Measurements from ENCODE around the gene CHST3. TPM values are rescaled to one million over a fixed set of nuclear protein-coding genes. Genes with fewer than 3 reads are reported as not detected.
A peak's percentile ranks its signal among the peaks of the same experiment; 100 is the strongest.
"Not testable (repeated sequence)": the region's sequence is repeated elsewhere in the genome, so short reads cannot be mapped to it uniquely, and the experiment has no call there.

The CHST3 gene
- total RNA-seq, 1 donor from 2014 or later: 12.9 TPM

- Mint-ChIP-seq H3K9me3 (ENCODE audit: low read depth) (no peaks in the 10 kb centered on the region), H3K4me3 (ENCODE audit: low read depth) (no peak overlapping the region), H3K27ac (no peak overlapping the region), H3K27me3 (no peaks in the 10 kb centered on the region), H3K36me3 (ENCODE audit: insufficient read depth) (no peaks in the 10 kb centered on the region), H3K4me1 (ENCODE audit: low read depth) (peaks cover 43% of the 10 kb centered on the region)
- DNase-seq (ENCODE audit: low spot score, unreplicated experiment): no peak
- no peak for TF ChIP-seq CTCF (IDR thresholded peaks at IDR 0.05; ENCODE audit: unreplicated experiment)
Observed at GRCh38 chr10:71974489-71975021, 10.4 kb downstream of the CHST3 start.

- H3K27ac Mint-ChIP-seq: peak overlapping the region; percentile 5
- DNase-seq (ENCODE audit: low spot score, unreplicated experiment): no peak
- H3K27me3 Mint-ChIP-seq: no peaks in the 10 kb centered on the region
- peaks cover 43% of the 10 kb centered on the region for H3K4me1 Mint-ChIP-seq (ENCODE audit: low read depth)
- no peak for TF ChIP-seq CTCF (IDR thresholded peaks at IDR 0.05; ENCODE audit: unreplicated experiment)
- H3K9me3 Mint-ChIP-seq (ENCODE audit: low read depth): no peaks in the 10 kb centered on the region
- no peak overlapping the region for H3K4me3 Mint-ChIP-seq (ENCODE audit: low read depth)
- no peaks in the 10 kb centered on the region for H3K36me3 Mint-ChIP-seq (ENCODE audit: insufficient read depth)
Observed at GRCh38 chr10:71975087-71975870, 11.1 kb downstream of the CHST3 start.

GRCh38 chr10:71975871-71976725 is 11.9 kb downstream of the CHST3 start:
- peaks cover 43% of the 10 kb centered on the region for H3K4me1 Mint-ChIP-seq (ENCODE audit: low read depth)

GRCh38 chr10:71977614-71977903 is 13.4 kb downstream of the CHST3 start:
- H3K27me3 Mint-ChIP-seq; H3K27ac Mint-ChIP-seq; DNase-seq (ENCODE audit: low spot score, unreplicated experiment); H3K36me3 Mint-ChIP-seq (ENCODE audit: insufficient read depth); H3K4me3 Mint-ChIP-seq (ENCODE audit: low read depth); H3K9me3 Mint-ChIP-seq (ENCODE audit: low read depth): not testable (repeated sequence)
- peaks cover 43% of the 10 kb centered on the region for H3K4me1 Mint-ChIP-seq (ENCODE audit: low read depth)

More at GRCh38 chr10:71975871-71976725, 11.9 kb downstream of the CHST3 start:
- no peak overlapping the region for H3K4me3 Mint-ChIP-seq (ENCODE audit: low read depth)
- no peaks in the 10 kb centered on the region for H3K36me3 Mint-ChIP-seq (ENCODE audit: insufficient read depth)
- no peaks in the 10 kb centered on the region for H3K27me3 Mint-ChIP-seq
- H3K9me3 Mint-ChIP-seq (ENCODE audit: low read depth): no peaks in the 10 kb centered on the region
- no peak for DNase-seq (ENCODE audit: low spot score, unreplicated experiment)
- no peak for TF ChIP-seq CTCF (IDR thresholded peaks at IDR 0.05; ENCODE audit: unreplicated experiment)
- no peak overlapping the region for H3K27ac Mint-ChIP-seq

GRCh38 chr10:71978476-71978875 is 14.3 kb downstream of the CHST3 start:
- DNase-seq (ENCODE audit: low spot score, unreplicated experiment): no peak
- Mint-ChIP-seq H3K9me3 (ENCODE audit: low read depth) (no peaks in the 10 kb centered on the region), H3K27ac (peak overlapping the region; percentile 7), H3K4me1 (ENCODE audit: low read depth) (peaks cover 43% of the 10 kb centered on the region), H3K36me3 (ENCODE audit: insufficient read depth) (no peaks in the 10 kb centered on the region), H3K4me3 (ENCODE audit: low read depth) (no peak overlapping the region), H3K27me3 (no peaks in the 10 kb centered on the region)
- TF ChIP-seq CTCF (IDR thresholded peaks at IDR 0.05; ENCODE audit: unreplicated experiment): peak; percentile 39

Measured in progenitor cell of endocrine pancreas (in vitro differentiated cells).